ENCODE measurements around the gene ST8SIA4. TPM values are rescaled to one million over a fixed set of nuclear protein-coding genes. Genes with fewer than 3 reads are reported as not detected.

ST8SIA4 gene
- total and polyA plus RNA-seq, 12 donors, result 0.70 to 12.9 (median 4.5) TPM

DNA sequence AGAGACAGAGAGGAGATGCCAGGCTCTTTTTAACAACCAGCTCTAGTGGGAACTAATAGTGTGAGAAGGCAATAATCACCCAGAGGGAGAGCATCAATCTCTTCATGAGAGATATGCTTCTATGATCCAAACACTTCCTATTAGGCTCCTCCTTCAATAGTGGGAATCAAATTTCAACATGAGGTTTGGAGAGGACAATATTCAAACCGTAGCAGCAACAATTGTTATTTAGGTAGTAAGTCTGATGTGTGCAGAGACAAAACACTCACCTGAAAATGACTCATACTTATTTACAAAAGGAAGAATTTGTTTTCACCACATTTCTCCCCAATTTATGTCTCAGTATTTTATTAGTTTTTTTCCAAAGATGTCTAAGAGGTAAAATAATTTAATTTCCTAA, 144.3 kb downstream of the ST8SIA4 start:
- intact Hi-C loops (cut with DNase I), result no loop called here

DNA sequence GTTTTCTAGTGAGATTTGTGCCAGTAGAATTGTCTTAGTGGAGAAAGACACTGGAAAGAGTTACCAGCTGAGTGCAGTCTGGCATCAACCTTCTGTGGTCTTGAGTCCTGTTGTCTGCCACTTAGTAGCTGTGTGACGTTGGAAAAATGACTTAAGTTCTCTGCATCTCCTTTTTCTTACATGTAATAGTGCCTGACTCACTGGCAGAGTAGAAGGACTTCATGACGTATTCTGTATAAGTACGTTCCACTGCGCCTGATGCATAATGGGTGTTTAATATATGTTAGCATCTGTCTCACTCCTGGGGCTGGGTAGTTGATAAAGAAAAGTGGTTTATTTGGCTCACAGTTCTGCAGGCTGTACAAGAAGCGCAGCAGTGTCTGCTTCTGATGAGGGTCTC, 144.8 kb downstream of the ST8SIA4 start:
- no peak for ATAC-seq
- H3K4me3 ChIP-seq, result no peak overlapping the region
- no peaks in the 10 kb centered on the region for H3K27me3 ChIP-seq
- H3K9me3 ChIP-seq, result no peaks in the 10 kb centered on the region
- intact Hi-C loops (cut with DNase I), result no loop called here
- TF ChIP-seq, protein P1, sequence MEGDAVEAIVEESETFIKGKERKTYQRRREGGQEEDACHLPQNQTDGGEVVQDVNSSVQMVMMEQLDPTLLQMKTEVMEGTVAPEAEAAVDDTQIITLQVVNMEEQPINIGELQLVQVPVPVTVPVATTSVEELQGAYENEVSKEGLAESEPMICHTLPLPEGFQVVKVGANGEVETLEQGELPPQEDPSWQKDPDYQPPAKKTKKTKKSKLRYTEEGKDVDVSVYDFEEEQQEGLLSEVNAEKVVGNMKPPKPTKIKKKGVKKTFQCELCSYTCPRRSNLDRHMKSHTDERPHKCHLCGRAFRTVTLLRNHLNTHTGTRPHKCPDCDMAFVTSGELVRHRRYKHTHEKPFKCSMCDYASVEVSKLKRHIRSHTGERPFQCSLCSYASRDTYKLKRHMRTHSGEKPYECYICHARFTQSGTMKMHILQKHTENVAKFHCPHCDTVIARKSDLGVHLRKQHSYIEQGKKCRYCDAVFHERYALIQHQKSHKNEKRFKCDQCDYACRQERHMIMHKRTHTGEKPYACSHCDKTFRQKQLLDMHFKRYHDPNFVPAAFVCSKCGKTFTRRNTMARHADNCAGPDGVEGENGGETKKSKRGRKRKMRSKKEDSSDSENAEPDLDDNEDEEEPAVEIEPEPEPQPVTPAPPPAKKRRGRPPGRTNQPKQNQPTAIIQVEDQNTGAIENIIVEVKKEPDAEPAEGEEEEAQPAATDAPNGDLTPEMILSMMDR (IDR thresholded peaks at IDR 0.05), result no peak
- H3K27ac ChIP-seq, result no peak overlapping the region
- H3K36me3 ChIP-seq, result no peaks in the 10 kb centered on the region
- H3K4me1 ChIP-seq, result peaks cover 0 to 5% (median 0%) of the 10 kb centered on the region in 9 donors
- no peak for DNase-seq
- 86 to 90% methylated on average over 5 of the region's 5 CpGs for WGBS, 2 donors

More for the DNA sequence above, 144.3 kb downstream of the ST8SIA4 start:
- no peak overlapping the region for H3K4me3 ChIP-seq
- H3K9me3 ChIP-seq, result no peaks in the 10 kb centered on the region
- 40 to 45% methylated on average over 1 of the region's 1 CpG for WGBS, 2 donors
- H3K27ac ChIP-seq, result no peak overlapping the region
- H3K27me3 ChIP-seq, result no peaks in the 10 kb centered on the region
- no peaks in the 10 kb centered on the region for H3K36me3 ChIP-seq
- TF ChIP-seq, protein P1 (IDR thresholded peaks at IDR 0.05), result no peak
- ATAC-seq (no peak), DNase-seq (no peak)
- peaks cover 0 to 5% (median 0%) of the 10 kb centered on the region in 9 donors for H3K4me1 ChIP-seq

DNA sequence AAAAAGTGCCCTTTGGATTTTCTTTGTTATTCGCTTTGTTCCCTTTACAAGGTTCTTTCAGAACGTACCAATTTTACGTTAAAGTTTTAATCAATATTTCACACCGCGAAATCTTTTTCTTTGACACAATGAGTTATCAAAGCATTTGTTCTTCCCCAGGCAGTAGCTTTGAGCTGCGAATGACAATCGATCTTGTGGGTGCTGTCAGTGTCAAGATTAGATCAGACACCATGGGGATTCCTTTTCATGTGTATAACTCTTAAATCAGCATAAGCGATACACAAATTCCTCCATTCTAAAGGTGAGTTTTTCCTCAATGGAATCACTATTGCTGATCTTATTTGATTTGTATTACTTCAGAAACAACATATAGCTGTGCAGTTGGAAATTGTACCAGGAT, 145.5 kb downstream of the ST8SIA4 start:
- no peaks in the 10 kb centered on the region for H3K36me3 ChIP-seq
- no peak overlapping the region for H3K4me3 ChIP-seq
- H3K27ac ChIP-seq, result no peak overlapping the region
- WGBS, 2 donors, result 48 to 49% methylated on average over 8 of the region's 8 CpGs
- no peaks in the 10 kb centered on the region for H3K27me3 ChIP-seq
- TF ChIP-seq, protein P1 (IDR thresholded peaks at IDR 0.05), result no peak
- intact Hi-C loops (cut with DNase I), result no loop called here
- DNase-seq, result no peak
- ATAC-seq, result no peak
- H3K4me1 ChIP-seq, result peaks cover 0 to 5% (median 0%) of the 10 kb centered on the region in 9 donors
- H3K9me3 ChIP-seq, result no peaks in the 10 kb centered on the region

Small RNA genes lying within 50 kb of the gene (microRNA-seq; reads per million reads assigned to microRNA genes)
- 0 reads per million in 2 donors for gene MIR548P
